Raji (cell line): ENCODE results near the gene C20orf202.

ENCODE experiments used
- POLR2A ChIP-seq: IDR thresholded peaks from 2 replicates; pipeline ENCODE4 v1.6.1; 2011; ENCODE audit warnings: low read depth, low read length, control low read depth; ENCODE audit not compliant: insufficient read depth

C20orf202 gene

DNA sequence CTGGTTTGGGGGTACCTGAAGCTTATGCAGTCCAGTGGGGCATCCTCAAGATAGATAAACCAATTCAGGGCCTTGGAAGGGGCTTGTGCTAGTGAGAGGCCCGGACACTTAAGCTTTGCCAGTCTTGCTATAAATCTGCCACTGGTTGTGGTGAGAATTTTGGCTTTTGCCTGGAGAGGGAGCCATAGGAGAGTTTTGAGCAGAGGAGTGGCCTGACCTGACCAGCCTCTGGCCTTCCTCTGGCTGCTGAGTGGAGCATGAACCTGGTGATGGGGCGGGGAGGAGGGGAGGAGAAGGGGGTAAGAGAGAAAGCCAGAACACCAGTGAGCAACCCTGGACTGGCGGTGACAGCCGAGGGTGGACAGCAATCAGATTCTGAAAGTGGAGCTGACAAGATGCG is 25.6 kb upstream of the C20orf202 start:
- no peak for TF ChIP-seq POLR2A

GRCh38 chr20:1178103-1178502 is 25.2 kb upstream of the C20orf202 start:
- TF ChIP-seq POLR2A = no peak

DNA sequence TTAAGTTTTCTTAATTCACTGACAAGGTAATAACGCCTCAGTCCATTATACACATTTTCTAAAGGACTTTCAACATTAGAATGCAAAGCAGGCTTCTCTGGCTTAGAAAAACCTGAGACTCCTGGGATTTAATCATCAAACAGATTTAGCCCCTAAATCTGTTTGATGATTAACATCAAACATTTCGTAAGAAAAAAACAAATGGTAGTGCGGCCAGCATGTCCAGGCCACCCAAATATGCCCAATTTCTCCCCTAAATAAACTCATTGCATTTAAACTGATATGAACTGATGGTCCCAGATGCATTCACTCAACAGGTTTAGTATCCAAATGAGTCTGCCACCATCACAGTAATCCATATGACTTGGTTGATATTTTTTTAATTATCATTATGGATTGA is 24.6 kb upstream of the C20orf202 start:
- TF ChIP-seq POLR2A = no peak

GRCh38 chr20:1180949-1181348 is 22.3 kb upstream of the C20orf202 start:
- TF ChIP-seq POLR2A = no peak

DNA sequence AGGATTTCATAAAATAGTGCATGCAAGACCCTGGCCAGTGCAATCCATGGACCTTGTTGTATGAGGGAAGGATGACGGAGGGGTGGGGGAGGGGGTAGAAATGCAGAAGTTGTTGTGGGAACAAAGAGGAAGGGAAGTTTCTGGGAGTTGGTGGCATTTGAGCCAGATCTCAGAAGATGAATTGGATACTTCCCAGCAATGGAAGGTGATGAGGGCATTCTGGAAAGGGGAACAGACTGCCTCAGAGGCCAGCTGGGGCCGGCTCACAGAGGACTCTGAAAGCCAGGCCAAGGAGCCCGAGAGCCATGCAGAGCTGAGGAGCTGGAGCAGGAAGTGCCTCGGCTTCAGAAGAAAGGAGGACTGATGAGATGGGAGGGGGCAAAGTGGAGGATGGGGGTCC is 21.1 kb upstream of the C20orf202 start:
- TF ChIP-seq POLR2A = no peak

- no peak for TF ChIP-seq POLR2A
Observed at GRCh38 chr20:1183153-1183552, 20.1 kb upstream of the C20orf202 start.

DNA sequence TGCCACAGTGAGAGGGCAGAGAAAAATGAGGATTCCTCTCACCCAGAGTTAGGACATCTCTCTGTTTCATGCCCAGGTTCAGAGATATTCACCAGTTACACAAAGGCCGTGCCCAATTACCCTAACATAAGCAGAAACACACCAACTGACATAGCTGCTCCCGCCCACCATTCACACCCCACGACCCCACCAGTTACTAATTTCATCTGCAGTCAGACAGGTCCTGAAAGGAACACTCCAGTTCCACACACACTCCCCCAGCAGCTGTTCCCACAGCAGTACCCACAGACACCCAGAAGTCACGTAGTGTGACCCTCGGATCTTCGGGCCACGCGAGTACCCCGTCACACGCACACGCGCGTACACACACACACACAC is 19.0 kb upstream of the C20orf202 start:
- no peak for TF ChIP-seq POLR2A

DNA sequence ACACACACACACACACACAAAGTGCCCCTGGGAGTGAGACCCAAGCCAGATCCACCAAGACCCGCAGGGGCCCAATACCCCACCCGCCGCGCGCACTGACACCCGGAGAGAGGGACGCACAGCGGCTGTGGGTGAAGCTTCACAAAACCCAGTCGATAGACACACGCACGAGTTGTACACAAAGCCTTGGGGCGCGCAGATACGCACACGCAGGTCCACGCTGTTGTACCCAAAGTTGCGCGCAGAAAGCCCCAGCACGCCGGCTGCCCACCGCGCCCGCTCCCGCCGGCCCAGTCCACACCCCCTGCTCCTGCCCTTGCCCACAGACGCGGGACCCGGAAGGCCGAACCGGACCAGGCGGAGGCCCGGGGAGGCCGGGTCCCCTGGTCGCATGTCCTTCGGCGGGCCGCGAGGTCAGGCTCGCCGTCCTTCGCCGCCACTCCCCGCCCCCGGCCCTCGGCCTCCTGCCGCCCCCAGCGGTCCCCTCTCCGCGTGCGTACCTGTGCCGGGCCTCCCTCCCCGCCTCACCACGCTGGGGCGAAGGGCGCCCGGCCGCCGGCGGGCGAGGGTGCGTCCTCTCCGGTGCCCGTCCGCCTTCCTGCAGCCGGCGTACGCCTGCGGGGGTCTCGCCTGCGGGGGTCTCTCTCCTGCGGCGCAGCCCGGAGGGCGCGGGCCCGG is 18.5 kb upstream of the C20orf202 start, which contains the start of gene TMEM74B:
Gene TMEM74B (minus strand): TSS at position 344 of the 678 bp plus-strand sequence. CDS start 1,180 bp downstream, outside the sequence.
- TF ChIP-seq POLR2A = no peak

- TF ChIP-seq POLR2A = no peak
Observed at GRCh38 chr20:1185316-1185741, 17.9 kb upstream of the C20orf202 start.

DNA sequence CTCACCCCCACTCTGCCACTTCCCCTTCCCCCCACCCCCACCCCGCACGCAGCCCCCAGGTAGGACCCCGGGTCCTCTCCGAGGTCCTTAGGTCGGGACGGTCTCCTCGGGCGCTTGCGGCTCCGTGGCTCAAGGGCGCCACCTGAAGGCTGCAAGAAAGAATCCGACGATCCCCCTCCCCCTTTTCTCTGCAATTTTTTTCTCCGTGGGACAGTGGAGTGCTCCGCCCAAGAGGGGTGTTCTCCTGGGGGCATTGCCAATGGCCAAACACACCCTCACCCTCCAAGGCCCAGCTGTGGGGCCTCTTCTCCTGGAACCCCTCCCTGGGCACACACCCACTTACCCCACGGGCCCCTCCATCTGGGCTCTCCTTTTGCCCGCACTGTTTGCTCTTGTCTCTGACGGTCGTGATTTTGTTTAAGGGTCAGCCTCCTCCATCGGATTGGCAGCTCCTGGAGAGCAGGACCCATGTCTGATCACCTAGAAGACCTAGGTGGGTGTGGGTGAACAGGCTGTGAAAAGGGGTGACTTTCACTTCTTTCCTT is 17.4 kb upstream of the C20orf202 start:
- no peak for TF ChIP-seq POLR2A

DNA sequence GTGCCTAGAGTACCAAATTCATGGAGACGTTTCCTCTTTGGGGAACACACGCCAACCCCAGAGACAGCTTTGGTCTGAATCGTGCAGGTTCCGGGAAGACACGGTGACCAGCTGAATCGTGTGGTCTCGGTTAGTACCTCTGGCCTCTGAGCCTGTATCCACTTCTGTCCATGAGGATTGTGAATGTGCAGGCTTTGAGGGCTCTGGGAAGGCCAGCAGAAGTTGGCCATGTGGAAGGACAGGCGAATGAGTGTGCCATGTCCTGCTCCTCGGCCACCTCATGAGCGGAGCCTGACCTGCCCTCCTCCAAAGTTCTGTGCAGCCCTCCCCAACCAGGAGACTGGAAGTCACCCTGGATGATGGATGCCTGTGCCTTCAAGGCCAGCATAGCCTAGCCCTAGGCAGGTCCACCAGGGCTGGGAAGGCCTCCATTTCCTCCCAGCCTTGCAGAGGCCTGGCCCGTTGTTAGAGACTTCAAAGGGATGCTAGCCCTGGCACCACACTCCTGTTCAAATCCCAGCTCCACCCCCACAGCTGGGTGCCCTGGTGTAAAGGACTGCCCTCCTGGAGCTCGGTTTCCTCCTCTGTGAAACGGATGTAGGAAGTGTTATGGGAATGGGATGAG is 16.8 kb upstream of the C20orf202 start:
- TF ChIP-seq POLR2A = no peak

DNA sequence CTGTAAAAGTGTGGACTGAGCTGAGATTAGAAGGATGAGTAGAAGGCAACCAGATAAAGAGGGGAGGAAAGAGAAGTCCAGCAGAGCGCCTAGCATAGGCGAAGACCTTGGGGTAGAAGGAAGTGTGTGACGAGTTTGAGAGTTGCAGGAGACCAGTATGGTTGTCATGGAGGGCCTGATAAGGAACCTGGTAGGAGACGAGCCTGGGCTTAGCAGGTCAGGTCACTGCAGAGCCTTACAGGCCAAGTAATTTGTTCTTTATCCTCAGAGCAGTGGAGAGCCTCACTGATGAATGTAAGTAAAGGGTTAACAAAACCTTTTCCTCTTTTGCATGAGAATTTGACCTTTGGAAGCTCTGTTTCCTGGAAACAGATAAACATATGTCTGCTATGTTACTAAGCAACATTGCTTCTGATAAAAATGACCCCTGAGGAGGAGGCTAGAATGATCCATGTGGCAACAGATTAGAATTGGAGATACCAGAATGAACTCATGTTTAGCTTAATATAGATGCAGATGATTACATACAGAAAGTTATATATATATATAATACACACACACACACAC is 15.6 kb upstream of the C20orf202 start:
- no peak for TF ChIP-seq POLR2A

- TF ChIP-seq POLR2A = no peak
Observed at GRCh38 chr20:1188347-1188746, 14.9 kb upstream of the C20orf202 start.

DNA sequence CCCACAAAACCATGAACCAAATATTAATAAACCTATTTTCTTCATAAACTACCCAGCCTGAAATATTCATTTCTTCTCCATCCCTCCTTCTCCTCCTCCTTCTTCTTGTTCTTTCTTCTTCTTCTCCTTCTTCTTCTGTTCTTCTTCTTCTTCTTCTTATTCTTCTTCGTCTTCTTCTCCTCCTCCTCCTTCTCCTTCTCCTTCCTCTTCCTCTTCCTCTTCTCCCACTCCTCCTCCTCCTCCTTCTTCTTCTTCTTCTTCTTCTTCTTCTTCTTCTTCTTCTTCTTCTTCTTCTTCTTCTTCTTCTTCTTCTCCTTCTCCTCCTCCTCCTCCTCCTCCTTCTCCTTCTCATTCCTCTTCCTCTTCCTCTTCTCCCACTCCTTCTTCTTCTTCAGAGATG is 13.4 kb upstream of the C20orf202 start:
- no peak for TF ChIP-seq POLR2A

- no peak for TF ChIP-seq POLR2A
Observed at GRCh38 chr20:1190847-1191246, 12.4 kb upstream of the C20orf202 start.

- no peak for TF ChIP-seq POLR2A
Observed at GRCh38 chr20:1191299-1191698, 12.0 kb upstream of the C20orf202 start.
